H9 (cell line): Measurements from ENCODE around the gene PCYT1B. TPM values are rescaled to one million over a fixed set of nuclear protein-coding genes. Genes with fewer than 3 reads are reported as not detected.
A peak's percentile ranks its signal among the peaks of the same experiment; 100 is the strongest.

Source experiments
- DNase-seq: peaks from one replicate; pipeline ENCODE4 v3.0.0-alpha.2; 2017
- H2AFZ ChIP-seq: one replicate; pipeline ENCODE4 v1.6.1; 2013; ENCODE audit warnings: mild to moderate bottlenecking, low read length, control low read depth, moderate library complexity
- H2AK5ac ChIP-seq: 2 replicates; pipeline ENCODE4 v1.6.1; 2013; ENCODE audit warnings: low read length, control low read depth, mixed read lengths; ENCODE audit not compliant: insufficient read length
- H2BK120ac ChIP-seq: one replicate; pipeline ENCODE4 v1.6.1; 2013; ENCODE audit warnings: low read depth, mild to moderate bottlenecking, low read length, control low read depth, inconsistent platforms; ENCODE audit not compliant: poor library complexity, severe bottlenecking
- H2BK12ac ChIP-seq: 2 replicates; pipeline ENCODE4 v1.6.1; 2013; ENCODE audit warnings: low read length, control low read depth, mixed read lengths, low read depth; ENCODE audit not compliant: insufficient read length
- H2BK15ac ChIP-seq: 2 replicates; pipeline ENCODE4 v1.6.1; 2013; ENCODE audit warnings: low read depth, low read length, control low read depth
- H2BK20ac ChIP-seq: one replicate; pipeline ENCODE4 v1.6.1; 2013; ENCODE audit warnings: low read depth, mild to moderate bottlenecking, low read length, control low read depth, inconsistent platforms; ENCODE audit not compliant: poor library complexity, severe bottlenecking
- H2BK5ac ChIP-seq: 2 replicates; pipeline ENCODE4 v1.6.1; 2013; ENCODE audit warnings: low read length, control low read depth, mixed read lengths; ENCODE audit not compliant: insufficient read length
- H3K14ac ChIP-seq: 2 replicates; pipeline ENCODE4 v1.6.1; 2013; ENCODE audit warnings: low read length, control low read depth; ENCODE audit not compliant: insufficient read depth
- H3K18ac ChIP-seq: 2 replicates; pipeline ENCODE4 v1.6.1; 2013; ENCODE audit warnings: low read depth, mild to moderate bottlenecking, mixed read lengths, low read length, control low read depth; ENCODE audit not compliant: insufficient read length
- H3K23ac ChIP-seq: 2 replicates; pipeline ENCODE4 v1.6.1; 2013; ENCODE audit warnings: low read length, control low read depth, mixed read lengths, low read depth; ENCODE audit not compliant: insufficient read length
- H3K23me2 ChIP-seq: 2 replicates; pipeline ENCODE4 v1.6.1; 2013; ENCODE audit warnings: low read depth, mild to moderate bottlenecking, mixed read lengths, low read length, control low read depth; ENCODE audit not compliant: insufficient read length, poor library complexity, severe bottlenecking
- H3K27ac ChIP-seq: 2 replicates; pipeline ENCODE4 v1.5.1; 2013; ENCODE audit warnings: low read length, control low read depth, mixed read lengths, low read depth; ENCODE audit not compliant: insufficient read length
- H3K27me3 ChIP-seq: 2 replicates; pipeline ENCODE4 v1.6.1; 2013; ENCODE audit warnings: low read length, control low read depth, inconsistent platforms; ENCODE audit not compliant: insufficient read depth
- H3K4ac ChIP-seq: 2 replicates; pipeline ENCODE4 v1.6.1; 2013; ENCODE audit warnings: low read depth, mild to moderate bottlenecking, control low read depth, inconsistent platforms, low read length, moderate library complexity
- H3K4me1 ChIP-seq: 2 replicates; pipeline ENCODE4 v1.6.1; 2013; ENCODE audit warnings: low read length, control low read depth, inconsistent platforms; ENCODE audit not compliant: insufficient read depth
- H3K4me2 ChIP-seq: 2 replicates; pipeline ENCODE4 v1.6.1; 2013; ENCODE audit warnings: low read length, control low read depth, mixed read lengths; ENCODE audit not compliant: insufficient read length, insufficient read depth
- H3K56ac ChIP-seq: 2 replicates; pipeline ENCODE4 v1.6.1; 2013; ENCODE audit warnings: low read depth, mild to moderate bottlenecking, mixed read lengths, low read length, control low read depth; ENCODE audit not compliant: insufficient read length
- H3K79me1 ChIP-seq: 2 replicates; pipeline ENCODE4 v1.6.1; 2013; ENCODE audit warnings: low read depth, mild to moderate bottlenecking, moderate library complexity, low read length, control low read depth, inconsistent platforms; ENCODE audit not compliant: insufficient read depth, poor library complexity, severe bottlenecking
- H3K79me2 ChIP-seq: 2 replicates; pipeline ENCODE4 v1.6.1; 2013; ENCODE audit warnings: low read length, control low read depth, inconsistent platforms; ENCODE audit not compliant: insufficient read depth
- H3K9ac ChIP-seq: 2 replicates; pipeline ENCODE4 v1.6.1; 2013; ENCODE audit warnings: low read length, control low read depth, mixed read lengths; ENCODE audit not compliant: insufficient read length; ENCODE audit errors: extremely low read depth
- H3K9me3 ChIP-seq: one replicate; pipeline ENCODE4 v1.6.1; 2013; ENCODE audit warnings: low read depth, low read length, inconsistent platforms; ENCODE audit not compliant: control insufficient read depth
- H3T11ph ChIP-seq: one replicate; pipeline ENCODE4 v1.6.1; 2013; ENCODE audit warnings: mild to moderate bottlenecking, low read length, control low read depth, inconsistent platforms
- H4K20me1 ChIP-seq: one replicate; pipeline ENCODE4 v1.6.1; 2013; ENCODE audit not compliant: control insufficient read depth, insufficient read length, insufficient read depth
- H4K5ac ChIP-seq: 2 replicates; pipeline ENCODE4 v1.6.1; 2013; ENCODE audit warnings: low read depth, mild to moderate bottlenecking, mixed read lengths, low read length, control low read depth; ENCODE audit not compliant: insufficient read length
- H4K8ac ChIP-seq: replicated peaks from 2 replicates; pipeline ENCODE4 v1.6.1; 2013; ENCODE audit warnings: low read length, control low read depth, mixed read lengths, low read depth; ENCODE audit not compliant: insufficient read length
- H4K91ac ChIP-seq: 2 replicates; pipeline ENCODE4 v1.6.1; 2013; ENCODE audit warnings: low read depth, mild to moderate bottlenecking, moderate library complexity, mixed read lengths, low read length, control low read depth; ENCODE audit not compliant: insufficient read length
- H3K27ac Mint-ChIP-seq, 3 experiments: 2 replicates in 2 of 3; 3 replicates in 1 of 3; pipeline ENCODE4 v1.8.0; 2020 to 2021; ENCODE audit warnings: mixed read lengths in 3 of 3, mild to moderate bottlenecking in 1 of 3, moderate library complexity in 1 of 3
- H3K27me3 Mint-ChIP-seq: 2 replicates; pipeline ENCODE4 v1.8.0; 2021; ENCODE audit warnings: low read depth, mild to moderate bottlenecking, moderate library complexity, mixed read lengths
- H3K36me3 Mint-ChIP-seq, 3 experiments: 2 replicates in 2 of 3; 3 replicates in 1 of 3; pipeline ENCODE4 v1.8.0; 2020 to 2021; ENCODE audit warnings: low read depth in 3 of 3, mixed read lengths in 3 of 3; ENCODE audit not compliant: insufficient read depth in 1 of 3
- H3K4me1 Mint-ChIP-seq, 2 experiments: 2 replicates each; pipeline ENCODE4 v1.8.0; 2020; ENCODE audit warnings: mixed read lengths in 2 of 2
- H3K4me3 Mint-ChIP-seq, 2 experiments: 2 replicates in 1 of 2; 3 replicates in 1 of 2; pipeline ENCODE4 v1.8.0; 2020 to 2021; ENCODE audit warnings: mild to moderate bottlenecking in 2 of 2, mixed read lengths in 2 of 2, moderate library complexity in 1 of 2
- H3K9me3 Mint-ChIP-seq, 2 experiments: 2 replicates in 1 of 2; 3 replicates in 1 of 2; pipeline ENCODE4 v1.8.0; 2020; ENCODE audit warnings: mild to moderate bottlenecking in 2 of 2, mixed read lengths in 2 of 2, moderate library complexity in 1 of 2
- CTCF ChIP-seq: fragments of 200-600 bp; sonication (generic); conservative IDR thresholded peaks from 3 replicates; pipeline ENCODE4 v1.8.0; 2021; ENCODE audit warnings: antibody characterized with exemption, mild to moderate bottlenecking
- WGBS: extraction: QIAGEN DNeasy Blood & Tissue Kit; methylation state at CpG from one replicate; pipeline ENCODE4 v1.1.7; 2013; ENCODE audit warnings: missing lambda C conversion rate, low lambda C conversion rate, mixed read lengths; ENCODE audit not compliant: insufficient read length; ENCODE audit errors: extremely low coverage; 5-methylcytosine and 5-hydroxymethylcytosine counted together
- total RNA-seq: library from RNA; stranded (reverse); gene quantifications from 2 replicates; pipeline ENCODE4 v1.2.1, GENCODE V29; 2021

Gene PCYT1B
- total RNA-seq, 1 experiment from 2014 or later: 29.1 TPM

DNA sequence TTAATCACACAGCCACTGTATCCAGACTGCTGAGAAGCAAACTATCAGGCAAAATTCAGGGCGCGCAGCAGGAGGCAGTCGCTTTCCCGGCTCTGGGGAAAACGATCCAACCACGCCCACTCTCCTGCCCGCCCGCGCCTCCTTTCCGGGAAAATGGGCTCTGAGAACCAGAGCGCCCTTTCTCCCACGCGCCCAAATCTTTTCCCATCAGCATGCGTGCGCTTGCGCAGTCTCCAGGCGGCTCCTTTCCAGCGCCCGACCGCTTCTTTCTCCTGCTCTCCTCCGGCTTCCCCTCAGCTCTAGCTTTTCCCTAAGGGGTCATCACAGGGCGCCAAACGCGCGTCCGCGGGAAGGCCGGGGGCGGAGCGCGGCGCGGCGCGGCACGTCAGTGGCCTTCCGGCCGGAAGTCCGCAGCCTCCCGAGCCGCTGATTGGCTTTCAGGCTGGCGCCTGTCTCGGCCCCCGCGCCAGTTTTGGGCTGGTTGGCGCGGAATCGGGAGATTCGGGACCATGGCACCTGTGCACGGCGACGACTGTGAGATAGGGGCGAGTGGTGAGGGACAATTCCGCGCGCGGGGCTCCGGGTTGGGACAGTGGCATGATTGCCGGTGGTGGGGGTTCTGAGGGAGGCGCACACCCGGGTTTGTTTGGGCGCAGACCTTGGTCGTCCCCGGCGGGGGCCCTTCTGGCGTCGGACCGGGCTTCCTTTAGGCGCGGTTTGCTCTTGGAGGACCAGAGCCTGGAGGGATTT, 46.5 kb upstream of the PCYT1B start, which contains the start of gene POLA1:
Gene POLA1, plus strand, starts transcription at position 466 of the 750 bp plus-strand sequence. Its CDS starts 44 bp downstream, at position 510.
- peak; percentile 99 for DNase-seq
- H3K9me3 ChIP-seq: no peaks in the 10 kb centered on the region
- peaks cover 0 to 15% (median 14%) of the 10 kb centered on the region in 3 experiments; a peak in 5 of 7 replicates for H3K36me3 Mint-ChIP-seq
- peaks cover 38 to 45% of the 10 kb centered on the region in 2 experiments for H3K4me1 Mint-ChIP-seq
- peak within 1 kb of the TSS; percentile 97 for H3K9ac ChIP-seq
- H3K4me2 ChIP-seq: peak within 1 kb of the TSS; percentile 73
- TF ChIP-seq CTCF: no peak
- H4K20me1 ChIP-seq: peaks cover 3% of the 10 kb centered on the region
- H3K79me2 ChIP-seq: peaks cover 27% of the 10 kb centered on the region
- no CpG with 5 or more reads among the region's 70 CpGs for WGBS
- H3K23me2 ChIP-seq: no peaks in the 10 kb centered on the region
- H2BK20ac ChIP-seq: no peak within 1 kb of the TSS
- H2AK5ac ChIP-seq: no peak within 1 kb of the TSS
- no peak within 1 kb of the TSS for H2BK12ac ChIP-seq
- no peak within 1 kb of the TSS for H3K56ac ChIP-seq
- no peak within 1 kb of the TSS for H2BK15ac ChIP-seq
- H3K79me1 ChIP-seq: no peaks in the 10 kb centered on the region
- H3K14ac ChIP-seq: peak within 1 kb of the TSS; percentile 97; the same call in 1 of the 2 replicates
- peak within 1 kb of the TSS; percentile 44 for H4K8ac ChIP-seq
- H3K4me1 ChIP-seq: peaks cover 6% of the 10 kb centered on the region; the same call in 1 of the 2 replicates
- H3K18ac ChIP-seq: peak within 1 kb of the TSS; percentile 97
- peak within 1 kb of the TSS; percentile 58 for H4K5ac ChIP-seq
- H3K4ac ChIP-seq: peak within 1 kb of the TSS; percentile 57; the same call in 1 of the 2 replicates
- no peak within 1 kb of the TSS for H2BK120ac ChIP-seq
- peak within 1 kb of the TSS; percentile 94 to 100 (median 99) for H3K27ac Mint-ChIP-seq
- H3K4me3 Mint-ChIP-seq: peak within 1 kb of the TSS; percentile 91 to 97
- H3K27ac ChIP-seq: no peak within 1 kb of the TSS
- no peak within 1 kb of the TSS for H3K23ac ChIP-seq
- H3T11ph ChIP-seq: no peak within 1 kb of the TSS
- H2AFZ ChIP-seq: no peak within 1 kb of the TSS
- no peak within 1 kb of the TSS for H2BK5ac ChIP-seq
- H3K27me3 ChIP-seq: no peaks in the 10 kb centered on the region
- H4K91ac ChIP-seq: no peak within 1 kb of the TSS
- H3K9me3 Mint-ChIP-seq: no peaks in the 10 kb centered on the region; a peak in 2 of 5 replicates
- H3K27me3 Mint-ChIP-seq: no peaks in the 10 kb centered on the region
